ENCODE results near the gene INPP4A. TPM values are rescaled to one million over a fixed set of nuclear protein-coding genes. Genes with fewer than 3 reads are reported as not detected.

INPP4A gene
- total RNA-seq, 1 donor from 2014 or later, result 125 TPM

GRCh38 chr2:98476192-98476868, 31.7 kb downstream of the INPP4A start:
- no peak for DNase-seq

- no peak for DNase-seq
Measured at GRCh38 chr2:98477036-98477435, 32.4 kb downstream of the INPP4A start.

- DNase-seq, result no peak
Measured at GRCh38 chr2:98477506-98477905, 32.8 kb downstream of the INPP4A start.

GRCh38 chr2:98478088-98478551, 33.5 kb downstream of the INPP4A start:
- DNase-seq, result peak; percentile 34

- DNase-seq, result no peak
Measured at GRCh38 chr2:98478907-98479306, 34.2 kb downstream of the INPP4A start.

GRCh38 chr2:98479371-98479770, 34.7 kb downstream of the INPP4A start:
- DNase-seq, result no peak

GRCh38 chr2:98479959-98480524, 35.4 kb downstream of the INPP4A start:
- no peak for DNase-seq

- no peak for DNase-seq
Measured at GRCh38 chr2:98480598-98480997, 35.9 kb downstream of the INPP4A start.

- DNase-seq, result no peak
Measured at GRCh38 chr2:98482362-98482761, 37.7 kb downstream of the INPP4A start.

GRCh38 chr2:98483257-98483861, 38.7 kb downstream of the INPP4A start:
- no peak for DNase-seq

GRCh38 chr2:98484121-98484557, 39.5 kb downstream of the INPP4A start:
- no peak for DNase-seq

GRCh38 chr2:98484652-98485452, 40.2 kb downstream of the INPP4A start:
- DNase-seq, result no peak

- no peak for DNase-seq
Measured at GRCh38 chr2:98485453-98485755, 40.7 kb downstream of the INPP4A start.

- DNase-seq, result no peak
Measured at GRCh38 chr2:98486374-98486981, 41.8 kb downstream of the INPP4A start.

- DNase-seq, result no peak
Measured at GRCh38 chr2:98487101-98487805, 42.6 kb downstream of the INPP4A start.

GRCh38 chr2:98487806-98488189, 43.1 kb downstream of the INPP4A start:
- no peak for DNase-seq

GRCh38 chr2:98488252-98488651, 43.6 kb downstream of the INPP4A start:
- no peak for DNase-seq

- DNase-seq, result no peak
Measured at GRCh38 chr2:98489486-98489885, 44.8 kb downstream of the INPP4A start.

GRCh38 chr2:98489971-98490962, 45.6 kb downstream of the INPP4A start:
- DNase-seq, result no peak

- no peak for DNase-seq
Measured at GRCh38 chr2:98492441-98492840, 47.8 kb downstream of the INPP4A start.

GRCh38 chr2:98494699-98495098, 50.0 kb downstream of the INPP4A start:
- DNase-seq, result no peak

All from occipital lobe (tissue), 2 donors.